ENCODE data around the gene RBMS1. TPM values are rescaled to one million over a fixed set of nuclear protein-coding genes. Genes with fewer than 3 reads are reported as not detected.
"Not testable (repeated sequence)": the region's sequence is repeated elsewhere in the genome, so short reads cannot be mapped to it uniquely, and the experiment has no call there.

The RBMS1 gene
- polyA plus RNA-seq, 2 of the 4 experiments (the other 2 are of a cell fraction): 51.9 to 108 TPM

- Histone ChIP-seq H3K9me3 (no peaks in the 10 kb centered on the region), H3K4me2 (peak overlapping the region; percentile 86), H3K27ac (peak overlapping the region; percentile 95 to 99), H3K4me1 (peaks cover 43% of the 10 kb centered on the region), H3K4me3 (peak overlapping the region; percentile 91)
- FAIRE-seq: no peak
- CTCF ChIA-PET: interaction anchor here (1.6 kb wide), 1 partner anchor 478 kb away, joined by 5 read pairs; no protein-coding TSS in a partner anchor
- ATAC-seq: peak; percentile 15 to 21; a peak in 3 of 6 replicates
- POLR2A ChIA-PET: no interaction called here
- 3% methylated on average over 10 of the region's 10 CpGs for WGBS (ENCODE audit: missing lambda C conversion rate)
- peak in 1 of 2 experiments; percentile 60 for DNase-seq (ENCODE audit: low read depth in 1 of 2, low spot score in 1 of 2)
- no peak for TF ChIP-seq ZC3H11A (IDR thresholded peaks at IDR 0.05)
- TF ChIP-seq SREBF2 (IDR thresholded peaks at IDR 0.05): no peak
- TF ChIP-seq, protein P1, sequence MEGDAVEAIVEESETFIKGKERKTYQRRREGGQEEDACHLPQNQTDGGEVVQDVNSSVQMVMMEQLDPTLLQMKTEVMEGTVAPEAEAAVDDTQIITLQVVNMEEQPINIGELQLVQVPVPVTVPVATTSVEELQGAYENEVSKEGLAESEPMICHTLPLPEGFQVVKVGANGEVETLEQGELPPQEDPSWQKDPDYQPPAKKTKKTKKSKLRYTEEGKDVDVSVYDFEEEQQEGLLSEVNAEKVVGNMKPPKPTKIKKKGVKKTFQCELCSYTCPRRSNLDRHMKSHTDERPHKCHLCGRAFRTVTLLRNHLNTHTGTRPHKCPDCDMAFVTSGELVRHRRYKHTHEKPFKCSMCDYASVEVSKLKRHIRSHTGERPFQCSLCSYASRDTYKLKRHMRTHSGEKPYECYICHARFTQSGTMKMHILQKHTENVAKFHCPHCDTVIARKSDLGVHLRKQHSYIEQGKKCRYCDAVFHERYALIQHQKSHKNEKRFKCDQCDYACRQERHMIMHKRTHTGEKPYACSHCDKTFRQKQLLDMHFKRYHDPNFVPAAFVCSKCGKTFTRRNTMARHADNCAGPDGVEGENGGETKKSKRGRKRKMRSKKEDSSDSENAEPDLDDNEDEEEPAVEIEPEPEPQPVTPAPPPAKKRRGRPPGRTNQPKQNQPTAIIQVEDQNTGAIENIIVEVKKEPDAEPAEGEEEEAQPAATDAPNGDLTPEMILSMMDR (IDR thresholded peaks at IDR 0.05): no peak
- peak; percentile 49 to 66; a peak in 3 of 4 replicates for TF ChIP-seq CEBPB (IDR thresholded peaks at IDR 0.05)
- TF ChIP-seq HDAC2 (IDR thresholded peaks at IDR 0.05): no peak
- TF ChIP-seq KDM5A (IDR thresholded peaks at IDR 0.05): no peak
- peak; percentile 50; the same call in 1 of the 2 replicates for TF ChIP-seq MAX (IDR thresholded peaks at IDR 0.05)
- 0 out of 5 replicates have a peak, but pooled peaks of 1 of the 2 experiments have one; percentile 19 for TF ChIP-seq EP300 (IDR thresholded peaks at IDR 0.05)
- TF ChIP-seq NR3C1 (IDR thresholded peaks at IDR 0.05): no peak
- TF ChIP-seq MAFK (IDR thresholded peaks at IDR 0.05; ENCODE audit: partially characterized antibody): peak; percentile 60
- TF ChIP-seq JUN (IDR thresholded peaks at IDR 0.05): no peak
- TF ChIP-seq, protein P2, sequence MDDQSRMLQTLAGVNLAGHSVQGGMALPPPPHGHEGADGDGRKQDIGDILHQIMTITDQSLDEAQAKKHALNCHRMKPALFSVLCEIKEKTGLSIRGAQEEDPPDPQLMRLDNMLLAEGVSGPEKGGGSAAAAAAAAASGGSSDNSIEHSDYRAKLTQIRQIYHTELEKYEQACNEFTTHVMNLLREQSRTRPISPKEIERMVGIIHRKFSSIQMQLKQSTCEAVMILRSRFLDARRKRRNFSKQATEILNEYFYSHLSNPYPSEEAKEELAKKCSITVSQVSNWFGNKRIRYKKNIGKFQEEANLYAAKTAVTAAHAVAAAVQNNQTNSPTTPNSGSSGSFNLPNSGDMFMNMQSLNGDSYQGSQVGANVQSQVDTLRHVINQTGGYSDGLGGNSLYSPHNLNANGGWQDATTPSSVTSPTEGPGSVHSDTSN (IDR thresholded peaks at IDR 0.05): no peak
- TF ChIP-seq MAZ (IDR thresholded peaks at IDR 0.05; ENCODE audit: borderline replicate concordance, low read depth, low read length): no peak
Measured at GRCh38 chr2:160491911-160492371, 1.7 kb downstream of the RBMS1 start.

GRCh38 chr2:160490733-160491685, 2.6 kb downstream of the RBMS1 start:
- POLR2A ChIA-PET: no interaction called here
- H3K4me1 ChIP-seq: peaks cover 53% of the 10 kb centered on the region
- no peak for ATAC-seq
- H3K9me3 ChIP-seq: no peaks in the 10 kb centered on the region
- CTCF ChIA-PET: interaction anchor here (1.6 kb wide), 1 partner anchor 479 kb away, joined by 5 read pairs; no protein-coding TSS in a partner anchor
- 84% methylated on average over 8 of the region's 8 CpGs for WGBS (ENCODE audit: missing lambda C conversion rate)
- H3K4me3 ChIP-seq: peak overlapping the region; percentile 91
- no peak for TF ChIP-seq GATA3 (IDR thresholded peaks at IDR 0.05; ENCODE audit: borderline replicate concordance)
- no peak for TF ChIP-seq POLR2AphosphoS2 (conservative IDR thresholded peaks at IDR 0.05; ENCODE audit: low read length)
- no peak for TF ChIP-seq SMC3 (IDR thresholded peaks at IDR 0.05)
- no peak for TF ChIP-seq TFCP2L1 (CRISPR knock-in tag; IDR thresholded peaks at IDR 0.05)
- no peak for TF ChIP-seq ZFP36 (IDR thresholded peaks at IDR 0.05; ENCODE audit: borderline replicate concordance, partially characterized antibody)
- TF ChIP-seq TP53 (CRISPR knock-in tag; IDR thresholded peaks at IDR 0.05): no peak
- FAIRE-seq: no peak
- H3K27ac ChIP-seq: peak overlapping the region; percentile 95 to 99; a peak in 5 of 6 replicates
- peak overlapping the region; percentile 86 for H3K4me2 ChIP-seq
- DNase-seq (ENCODE audit: low read depth in 1 of 2, low spot score in 1 of 2): no peak

DNA sequence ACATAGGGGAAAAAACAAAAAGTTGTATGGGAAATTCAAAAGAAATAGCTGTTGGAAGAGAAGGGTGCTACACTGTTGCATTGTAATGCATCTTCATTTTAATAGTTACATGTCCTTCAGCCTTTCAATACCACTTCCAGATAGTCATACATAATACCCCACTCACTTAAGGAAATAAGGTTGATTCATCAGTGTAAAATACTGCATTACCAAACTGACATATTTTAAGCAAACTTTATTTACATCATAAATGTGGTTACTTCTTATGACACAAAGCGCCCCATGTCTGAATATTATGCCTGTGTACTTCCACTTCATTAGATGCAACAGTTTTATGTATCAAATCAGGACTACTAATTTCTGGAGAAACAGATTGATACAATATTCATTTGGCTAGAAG, 4.5 kb downstream of the RBMS1 start:
- DNase-seq (ENCODE audit: low read depth in 1 of 2, low spot score in 1 of 2): no peak
- H3K27ac ChIP-seq: no peak overlapping the region

DNA sequence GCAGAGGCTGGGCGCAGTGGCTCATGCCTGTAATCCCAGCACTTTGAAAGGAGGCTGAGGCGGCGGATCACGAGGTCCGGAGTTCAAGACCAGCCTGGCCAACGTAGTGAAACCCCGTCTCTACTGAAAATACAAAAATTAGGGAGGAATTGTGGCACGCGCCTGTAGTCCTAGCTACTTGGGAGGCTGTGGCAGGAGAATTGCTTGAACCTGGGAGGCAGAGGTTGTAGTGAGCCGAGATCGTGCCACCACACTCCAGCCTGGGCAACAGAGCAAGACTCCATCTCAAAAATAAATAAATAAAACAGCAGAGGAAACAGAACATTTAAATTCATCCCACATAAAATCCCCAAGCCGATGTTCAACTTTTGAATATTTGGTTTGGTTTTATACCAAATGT, 5.3 kb downstream of the RBMS1 start:
- POLR2A ChIA-PET; ATAC-seq; H3K27ac ChIP-seq; FAIRE-seq; DNase-seq (ENCODE audit: low read depth in 1 of 2, low spot score in 1 of 2); H3K4me2 ChIP-seq; H3K9me3 ChIP-seq; H3K4me3 ChIP-seq: not testable (repeated sequence)
- WGBS (ENCODE audit: missing lambda C conversion rate): 89% methylated on average over 11 of the region's 12 CpGs
- H3K4me1 ChIP-seq: peaks cover 62% of the 10 kb centered on the region
- CTCF ChIA-PET: interaction anchor here (1.6 kb wide), 1 partner anchor 15 kb away, joined by 3 read pairs; no protein-coding TSS in a partner anchor

More for the DNA sequence above, 4.5 kb downstream of the RBMS1 start:
- POLR2A ChIA-PET: no interaction called here
- Histone ChIP-seq H3K4me3 (no peak overlapping the region), H3K4me1 (peaks cover 55% of the 10 kb centered on the region), H3K9me3 (no peaks in the 10 kb centered on the region), H3K4me2 (no peak overlapping the region)
- FAIRE-seq (no peak), ATAC-seq (no peak)
- CTCF ChIA-PET: interaction anchor here (0.9 to 1.6 kb wide), 2 partner anchors 16 to 478 kb away, joined by 3 read pairs; no protein-coding TSS in a partner anchor
- TF ChIP-seq ELK1 (IDR thresholded peaks at IDR 0.05; ENCODE audit: low read depth, low read length): no peak
- no peak for TF ChIP-seq POLR2A (IDR thresholded peaks at IDR 0.05; ENCODE audit: low read length)
- no peak for TF ChIP-seq HOXB13 (CRISPR knock-in tag; IDR thresholded peaks at IDR 0.05; ENCODE audit: low read depth)
- no peak for TF ChIP-seq FOSB (CRISPR knock-in tag; IDR thresholded peaks at IDR 0.05)
- no peak for TF ChIP-seq KDM5A (IDR thresholded peaks at IDR 0.05)
- TF ChIP-seq TFCP2L1 (CRISPR knock-in tag; IDR thresholded peaks at IDR 0.05): no peak
- no peak for TF ChIP-seq HOXB5 (CRISPR knock-in tag; IDR thresholded peaks at IDR 0.05)
- no peak for TF ChIP-seq POLR2AphosphoS2 (conservative IDR thresholded peaks at IDR 0.05; ENCODE audit: low read length)
- no peak for TF ChIP-seq CBX8 (IDR thresholded peaks at IDR 0.05)
- TF ChIP-seq, protein P2 (IDR thresholded peaks at IDR 0.05): no peak
- WGBS (ENCODE audit: missing lambda C conversion rate): 91% methylated on average over 1 of the region's 1 CpG
